ENCODE measurements around the gene HBZ.
"Not testable (repeated sequence)": the region's sequence is repeated elsewhere in the genome, so short reads cannot be mapped to it uniquely, and the experiment has no call there.

HBZ gene

GRCh38 chr16:165539-166374 lies 13.3 kb downstream of the HBZ start, which contains the start of gene HBM:
HBM (plus strand) TSS chr16:165978; CDS start chr16:165998, 20 bp downstream.
- DNase-seq = peak; percentile 58

GRCh38 chr16:166375-167121 lies 14.1 kb downstream of the HBZ start:
- DNase-seq = no peak

- no peak for DNase-seq
Observed at GRCh38 chr16:167122-167690, 14.8 kb downstream of the HBZ start.

GRCh38 chr16:168424-168823 lies 16.0 kb downstream of the HBZ start:
- peak; percentile 34 for DNase-seq

GRCh38 chr16:169014-169413 lies 16.6 kb downstream of the HBZ start:
- no peak for DNase-seq

- not testable (repeated sequence) for DNase-seq
Observed at GRCh38 chr16:170088-170507, 17.7 kb downstream of the HBZ start.

GRCh38 chr16:170788-171187 lies 18.3 kb downstream of the HBZ start:
- DNase-seq = no peak

GRCh38 chr16:172374-172941 lies 20.0 kb downstream of the HBZ start, which contains the start of gene HBA2:
HBA2 (plus strand) TSS chr16:172876; CDS start chr16:172913, 37 bp downstream.
- DNase-seq = not testable (repeated sequence)

GRCh38 chr16:173211-173854 lies 20.9 kb downstream of the HBZ start:
- DNase-seq = not testable (repeated sequence)

- DNase-seq = peak; percentile 48
Observed at GRCh38 chr16:173928-174769, 21.7 kb downstream of the HBZ start.

GRCh38 chr16:175011-175949 lies 22.8 kb downstream of the HBZ start:
- peak; percentile 92 for DNase-seq

GRCh38 chr16:176006-176405 lies 23.6 kb downstream of the HBZ start:
- DNase-seq = not testable (repeated sequence)

GRCh38 chr16:176477-177382 lies 24.3 kb downstream of the HBZ start, which contains the start of gene HBA1:
HBA1 (plus strand) TSS chr16:176680; CDS start chr16:176717, 37 bp downstream.
- DNase-seq = not testable (repeated sequence)

GRCh38 chr16:177394-177822 lies 25.0 kb downstream of the HBZ start:
- DNase-seq = peak; percentile 53

GRCh38 chr16:177981-178667 lies 25.7 kb downstream of the HBZ start:
- DNase-seq = peak; percentile 51

- peak; percentile 41 for DNase-seq
Observed at GRCh38 chr16:178668-179015, 26.2 kb downstream of the HBZ start.

- DNase-seq = peak; percentile 47
Observed at GRCh38 chr16:179211-180092, 27.0 kb downstream of the HBZ start.

Measured in hematopoietic multipotent progenitor cell treated with erythropoietin and hydrocortisone succinate and interleukin-3 and kit ligand, for 4 days (in vitro differentiated cells).